Mesenchymal stem cell (in vitro differentiated cells and primary cell): Measurements from ENCODE around the gene TMEM147.

Source experiments
- DNase-seq: peaks from one replicate; pipeline ENCODE4 v3.0.0-alpha.2; 2013
- H2AFZ ChIP-seq: one replicate; pipeline ENCODE4 v1.6.1; 2013; ENCODE audit warnings: low read depth, mild to moderate bottlenecking, control low read depth, inconsistent platforms, low read length, moderate library complexity
- H2AK5ac ChIP-seq: 2 replicates; pipeline ENCODE4 v1.6.1; 2013; ENCODE audit warnings: low read length, moderate library complexity, mild to moderate bottlenecking, inconsistent platforms; ENCODE audit not compliant: severe bottlenecking
- H2BK120ac ChIP-seq: one replicate; pipeline ENCODE4 v1.6.1; 2013; ENCODE audit warnings: low read depth, mild to moderate bottlenecking, inconsistent platforms, low read length, moderate library complexity
- H2BK12ac ChIP-seq, 2 experiments: one replicate each; pipeline ENCODE4 v1.6.1; 2013; ENCODE audit warnings: inconsistent platforms in 2 of 2, low read length in 2 of 2, mild to moderate bottlenecking in 2 of 2, moderate library complexity in 2 of 2, control low read depth in 1 of 2
- H2BK15ac ChIP-seq: one replicate; pipeline ENCODE4 v1.6.1; 2013; ENCODE audit warnings: mild to moderate bottlenecking, low read depth, inconsistent platforms; ENCODE audit not compliant: poor library complexity, severe bottlenecking
- H2BK5ac ChIP-seq: 2 replicates; pipeline ENCODE4 v1.6.1; 2013; ENCODE audit warnings: low read depth, mild to moderate bottlenecking, low read length, control low read depth, inconsistent platforms; ENCODE audit not compliant: poor library complexity, severe bottlenecking
- H3K14ac ChIP-seq, 2 experiments: one replicate each; pipeline ENCODE4 v1.6.1; 2013; ENCODE audit warnings: inconsistent platforms in 2 of 2, low read length in 2 of 2, control low read depth in 1 of 2, mild to moderate bottlenecking in 1 of 2, moderate library complexity in 1 of 2
- H3K18ac ChIP-seq, 2 experiments: one replicate each; pipeline ENCODE4 v1.6.1; 2013; ENCODE audit warnings: inconsistent platforms in 2 of 2, low read length in 2 of 2, control low read depth in 1 of 2, low read depth in 1 of 2, mild to moderate bottlenecking in 1 of 2
- H3K23ac ChIP-seq, 2 experiments: one replicate each; pipeline ENCODE4 v1.6.1; 2013; ENCODE audit warnings: inconsistent platforms in 2 of 2, low read length in 2 of 2, mild to moderate bottlenecking in 2 of 2, moderate library complexity in 2 of 2, control low read depth in 1 of 2
- H3K27ac ChIP-seq: 2 replicates; pipeline ENCODE4 v1.5.1; 2013; ENCODE audit warnings: mild to moderate bottlenecking, moderate library complexity, low read length, control low read depth, inconsistent platforms; ENCODE audit not compliant: poor library complexity, severe bottlenecking
- H3K27me3 ChIP-seq, 2 experiments: 2 replicates each; pipeline versions ENCODE4 v1.6.1 to v1.7.0; 2013; ENCODE audit warnings: low read length in 2 of 2, mild to moderate bottlenecking in 2 of 2, moderate library complexity in 2 of 2, control low read depth in 1 of 2, inconsistent platforms in 1 of 2; ENCODE audit not compliant: control insufficient read depth in 1 of 2, insufficient read depth in 1 of 2
- H3K36me3 ChIP-seq, 2 experiments: 2 replicates each; pipeline versions ENCODE4 v1.6.1 to v1.7.0; 2013; ENCODE audit warnings: low read length in 2 of 2, control low read depth in 1 of 2, inconsistent platforms in 1 of 2, low read depth in 1 of 2, mild to moderate bottlenecking in 1 of 2; ENCODE audit not compliant: insufficient read depth in 2 of 2, control insufficient read depth in 1 of 2
- H3K4ac ChIP-seq, 2 experiments: one replicate each; pipeline ENCODE4 v1.6.1; 2013; ENCODE audit warnings: inconsistent platforms in 2 of 2, low read length in 2 of 2, mild to moderate bottlenecking in 2 of 2, moderate library complexity in 2 of 2, control low read depth in 1 of 2, low read depth in 1 of 2
- H3K4me1 ChIP-seq: 2 replicates; pipeline ENCODE4 v1.6.1; 2013; ENCODE audit warnings: low read depth, low read length, control low read depth; ENCODE audit not compliant: control insufficient read depth, insufficient read depth
- H3K4me2 ChIP-seq: 2 replicates; pipeline ENCODE4 v1.6.1; 2013; ENCODE audit warnings: low read length, mild to moderate bottlenecking, inconsistent platforms; ENCODE audit not compliant: poor library complexity, severe bottlenecking
- H3K4me3 ChIP-seq, 2 experiments: 2 replicates each; pipeline versions ENCODE4 v1.5.1 to v1.7.0; 2013; ENCODE audit warnings: low read length in 2 of 2, mild to moderate bottlenecking in 2 of 2, control low read depth in 1 of 2, low read depth in 1 of 2; ENCODE audit not compliant: insufficient read depth in 1 of 2
- H3K79me1 ChIP-seq: replicated peaks from 2 replicates; pipeline ENCODE4 v1.6.1; 2013; ENCODE audit warnings: mild to moderate bottlenecking, control low read depth, low read length, inconsistent platforms; ENCODE audit not compliant: poor library complexity, severe bottlenecking
- H3K9ac ChIP-seq: 2 replicates; pipeline ENCODE4 v1.7.0; 2013; ENCODE audit warnings: mild to moderate bottlenecking, low read length, moderate library complexity
- H3K9me3 ChIP-seq: 2 replicates; pipeline ENCODE4 v1.7.0; 2013; ENCODE audit warnings: mild to moderate bottlenecking, low read length; ENCODE audit not compliant: control insufficient read depth
- H4K8ac ChIP-seq: one replicate; pipeline ENCODE4 v1.6.1; 2013; ENCODE audit warnings: inconsistent platforms, mild to moderate bottlenecking, low read length, moderate library complexity
- H4K91ac ChIP-seq: one replicate; pipeline ENCODE4 v1.6.1; 2013; ENCODE audit warnings: mild to moderate bottlenecking, low read length, inconsistent platforms
- WGBS: methylation state at CpG from one replicate; pipeline ENCODE4 v1.1.7; 2013; ENCODE audit warnings: mixed read lengths; 5-methylcytosine and 5-hydroxymethylcytosine counted together

Gene TMEM147

GRCh38 chr19:35510626-35510964 lies 34.8 kb upstream of the TMEM147 start:
- Histone ChIP-seq H3K4ac (no peak overlapping the region), H3K23ac (peak overlapping the region in 1 of 2 experiments; percentile 64), H3K4me3 (peak overlapping the region in 1 of 2 experiments; percentile 77), H3K9ac (no peak overlapping the region), H3K36me3 (peaks cover 0 to 1% of the 10 kb centered on the region in 2 experiments), H3K27ac (no peak overlapping the region), H2BK12ac (no peak overlapping the region), H3K4me1 (peaks cover 14% of the 10 kb centered on the region), H2AFZ (no peak overlapping the region), H4K8ac (no peak overlapping the region), H3K14ac (no peak overlapping the region), H3K9me3 (no peaks in the 10 kb centered on the region), H3K79me1 (no peaks in the 10 kb centered on the region), H2AK5ac (no peak overlapping the region), H2BK15ac (no peak overlapping the region), H4K91ac (no peak overlapping the region), H3K18ac (no peak overlapping the region), H2BK120ac (no peak overlapping the region), H3K4me2 (no peak overlapping the region), H2BK5ac (no peak overlapping the region), H3K27me3 (peaks cover 42 to 75% of the 10 kb centered on the region in 2 experiments)
- 38% methylated on average over 11 of the region's 15 CpGs for WGBS
- DNase-seq, result no peak

- Histone ChIP-seq H4K8ac (no peak overlapping the region), H3K4me1 (peaks cover 14% of the 10 kb centered on the region), H3K23ac (no peak overlapping the region), H2AFZ (no peak overlapping the region), H2BK5ac (no peak overlapping the region), H2AK5ac (no peak overlapping the region), H4K91ac (no peak overlapping the region), H3K4me2 (no peak overlapping the region), H3K79me1 (no peaks in the 10 kb centered on the region), H3K14ac (no peak overlapping the region), H3K4me3 (no peak overlapping the region), H3K36me3 (no peaks in the 10 kb centered on the region), H2BK12ac (no peak overlapping the region), H2BK120ac (no peak overlapping the region), H3K9ac (no peak overlapping the region), H3K4ac (no peak overlapping the region), H3K27me3 (peaks cover 35 to 74% of the 10 kb centered on the region in 2 experiments), H3K18ac (no peak overlapping the region), H3K27ac (no peak overlapping the region), H3K9me3 (no peaks in the 10 kb centered on the region), H2BK15ac (no peak overlapping the region)
- DNase-seq, result no peak
- 84% methylated on average over 7 of the region's 7 CpGs for WGBS
Measured at GRCh38 chr19:35511337-35511736, 34.1 kb upstream of the TMEM147 start.

- H3K9ac ChIP-seq, result no peak overlapping the region
- no peak overlapping the region for H3K27ac ChIP-seq
- H3K4me2 ChIP-seq, result no peak overlapping the region
- no peak overlapping the region for H2BK15ac ChIP-seq
- no peaks in the 10 kb centered on the region for H3K9me3 ChIP-seq
- peak overlapping the region in 1 of 2 experiments; percentile 51 for H3K4me3 ChIP-seq
- WGBS, result 81% methylated on average over 15 of the region's 15 CpGs
- peak overlapping the region; percentile 15 for H4K8ac ChIP-seq
- peaks cover 27 to 63% of the 10 kb centered on the region in 2 experiments for H3K27me3 ChIP-seq
- no peak for DNase-seq
- no peak overlapping the region for H3K23ac ChIP-seq
- peak overlapping the region in 1 of 2 experiments; percentile 35 for H3K14ac ChIP-seq
- H3K79me1 ChIP-seq, result no peaks in the 10 kb centered on the region
- no peak overlapping the region for H2AFZ ChIP-seq
- no peak overlapping the region for H2BK5ac ChIP-seq
- no peak overlapping the region for H2BK12ac ChIP-seq
- H2AK5ac ChIP-seq, result no peak overlapping the region
- no peak overlapping the region for H3K4ac ChIP-seq
- H2BK120ac ChIP-seq, result no peak overlapping the region
- no peak overlapping the region for H3K18ac ChIP-seq
- no peak overlapping the region for H4K91ac ChIP-seq
- no peaks in the 10 kb centered on the region for H3K36me3 ChIP-seq
- peaks cover 14% of the 10 kb centered on the region for H3K4me1 ChIP-seq
Measured at GRCh38 chr19:35512831-35513627, 32.4 kb upstream of the TMEM147 start.

GRCh38 chr19:35513628-35514281 lies 31.7 kb upstream of the TMEM147 start, which contains the start of gene DMKN:
Gene DMKN, minus strand, starts transcription at chr19:35513649. Its CDS starts 174 bp downstream, at chr19:35513475.
- no peak within 1 kb of the TSS for H2AK5ac ChIP-seq
- H4K8ac ChIP-seq, result peak within 1 kb of the TSS; percentile 15
- H3K27ac ChIP-seq, result no peak within 1 kb of the TSS
- H2BK12ac ChIP-seq, result peak within 1 kb of the TSS in 1 of 2 experiments; percentile 47
- peak within 1 kb of the TSS; percentile 74 for H3K9ac ChIP-seq
- peak within 1 kb of the TSS in 1 of 2 experiments; percentile 35 for H3K14ac ChIP-seq
- H2AFZ ChIP-seq, result no peak within 1 kb of the TSS
- H3K36me3 ChIP-seq, result no peaks in the 10 kb centered on the region
- no peaks in the 10 kb centered on the region for H3K9me3 ChIP-seq
- peak within 1 kb of the TSS in 1 of 2 experiments; percentile 60 for H3K4me3 ChIP-seq
- peaks cover 18% of the 10 kb centered on the region for H3K4me1 ChIP-seq
- no peak within 1 kb of the TSS for H2BK5ac ChIP-seq
- DNase-seq, result peak; percentile 71
- no peaks in the 10 kb centered on the region for H3K79me1 ChIP-seq
- no peak within 1 kb of the TSS for H3K4me2 ChIP-seq
- H3K27me3 ChIP-seq, result peaks cover 23 to 56% of the 10 kb centered on the region in 2 experiments
- H3K23ac ChIP-seq, result no peak within 1 kb of the TSS
- H2BK15ac ChIP-seq, result peak within 1 kb of the TSS; percentile 60
- H2BK120ac ChIP-seq, result no peak within 1 kb of the TSS
- H3K4ac ChIP-seq, result no peak within 1 kb of the TSS
- H3K18ac ChIP-seq, result peak within 1 kb of the TSS in 1 of 2 experiments; percentile 41
- WGBS, result 23% methylated on average over 15 of the region's 15 CpGs
- no peak within 1 kb of the TSS for H4K91ac ChIP-seq
